RWPE1 (cell line): Measurements from ENCODE around the gene DNMT3A.

ENCODE experiments used
- CTCF ChIA-PET: fragments of 350-600 bp; sonication (Branson Sonifier 250); formaldehyde crosslinking; extraction: SDS; loops from one replicate; lab custom pipeline; 2021; lab: Yijun Ruan, JAX
- POLR2A ChIA-PET: fragments of 400-600 bp; formaldehyde crosslinking; extraction: SDS; loops from one replicate; lab custom pipeline; 2020; ENCODE audit warnings: antibody characterized with exemption; ENCODE audit not compliant: low non-redundant PET; lab: Yijun Ruan, JAX
- DNase-seq: peaks from one replicate; pipeline ENCODE4 v3.0.0; 2012; ENCODE audit warnings: low spot score
- H3K27ac ChIP-seq: fragments of 450-650 bp; 2 replicates; pipeline ENCODE4 v1.5.1; 2017
- CTCF ChIP-seq: fragments of 450-650 bp; conservative IDR thresholded peaks from 2 replicates; pipeline ENCODE4 v1.5.1; 2017; ENCODE audit warnings: low read depth, mild to moderate bottlenecking

DNMT3A gene

DNA sequence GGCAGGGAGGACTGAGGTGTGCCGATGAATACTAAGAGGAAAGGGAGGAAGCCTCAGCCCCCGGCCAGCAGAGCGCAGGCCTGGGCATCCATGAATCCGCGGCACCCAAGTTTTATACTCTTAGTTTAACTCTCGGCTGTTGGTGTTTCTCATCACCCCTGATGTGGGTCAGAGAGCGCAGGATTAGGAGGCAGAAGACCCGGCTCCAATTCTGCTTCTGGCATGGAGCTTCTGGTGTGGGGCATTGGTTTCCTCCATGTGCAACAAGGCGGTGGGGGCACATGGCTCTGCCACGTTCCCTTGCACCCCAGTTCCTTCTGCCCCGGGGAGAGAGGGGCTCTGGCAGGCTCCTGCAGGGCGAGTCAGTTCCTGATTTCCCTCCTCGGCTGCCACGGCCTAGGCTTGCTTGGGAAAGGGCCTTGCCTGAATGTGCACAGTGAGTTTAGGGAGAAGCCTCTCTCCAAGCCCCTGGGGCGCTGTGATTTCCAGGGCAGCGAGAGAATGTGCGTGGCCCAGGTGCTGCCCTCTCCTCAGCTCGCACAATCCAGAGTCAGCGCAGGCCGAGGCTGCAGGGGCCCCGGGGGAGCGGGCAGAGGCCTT, 36.2 kb upstream of the DNMT3A start:
- CTCF ChIA-PET = interaction anchor here (1.0 kb wide), 1 partner anchor 16 kb away, joined by 4 read pairs; no protein-coding TSS in a partner anchor

GRCh38 chr2:25376750-25377621, 35.3 kb upstream of the DNMT3A start:
- TF ChIP-seq CTCF = peak; percentile 96
- DNase-seq = peak; percentile 88
- POLR2A ChIA-PET = no interaction called here
- peak overlapping the region; percentile 88 for H3K27ac ChIP-seq
- CTCF ChIA-PET = interaction anchor here (0.6 to 1.6 kb wide), 12 partner anchors 9 to 808 kb away, joined by 3 to 11 read pairs (median 4); partner anchors contain the start of gene DNMT3A

More for the DNA sequence above, 36.2 kb upstream of the DNMT3A start:
- TF ChIP-seq CTCF = no peak
- DNase-seq = no peak
- POLR2A ChIA-PET = no interaction called here
- peak overlapping the region; percentile 88 for H3K27ac ChIP-seq

GRCh38 chr2:25375989-25376545, 34.3 kb upstream of the DNMT3A start:
- TF ChIP-seq CTCF = no peak
- DNase-seq = no peak
- ChIA-PET CTCF (interaction anchor here (0.5 to 1.6 kb wide), 11 partner anchors 8 to 809 kb away, joined by 3 to 11 read pairs (median 3); partner anchors contain the start of gene DNMT3A), POLR2A (no interaction called here)
- peak overlapping the region; percentile 88 for H3K27ac ChIP-seq

DNA sequence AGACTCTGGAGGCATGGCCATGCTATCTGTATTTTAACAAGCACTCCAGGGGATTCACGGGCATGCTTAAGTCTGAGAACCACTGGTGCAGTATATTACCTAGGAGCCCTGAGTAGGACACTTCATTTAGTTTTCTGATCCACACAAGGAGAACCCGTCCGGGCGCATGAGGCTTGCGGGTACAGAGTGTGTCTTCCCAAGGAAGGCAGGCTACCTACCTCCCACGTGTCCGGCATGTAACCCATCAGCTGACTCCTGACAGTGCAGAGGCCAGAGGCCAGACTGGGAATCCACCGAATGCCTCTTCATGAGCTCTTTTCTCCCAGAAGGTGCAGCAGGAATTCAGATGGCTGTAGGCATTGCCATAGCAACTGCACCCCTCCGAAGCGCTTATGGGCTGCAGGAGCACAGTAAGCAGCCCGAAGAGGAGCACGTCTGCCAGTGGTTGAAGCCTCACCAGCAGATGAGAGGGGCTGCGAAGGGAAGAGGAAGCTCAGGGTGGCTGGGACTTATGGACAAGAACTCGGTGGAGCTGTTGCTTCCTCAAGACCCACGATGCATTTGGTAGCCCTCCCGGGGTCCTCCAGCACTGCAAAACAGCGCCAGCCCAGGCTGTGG, 33.8 kb upstream of the DNMT3A start:
- DNase-seq = no peak
- H3K27ac ChIP-seq = no peak overlapping the region
- no peak for TF ChIP-seq CTCF
- ChIA-PET POLR2A (no interaction called here), CTCF (interaction anchor here (0.6 to 1.4 kb wide), 6 partner anchors 8 to 33 kb away, joined by 3 to 4 read pairs (median 3); partner anchors contain the start of gene DNMT3A)

DNA sequence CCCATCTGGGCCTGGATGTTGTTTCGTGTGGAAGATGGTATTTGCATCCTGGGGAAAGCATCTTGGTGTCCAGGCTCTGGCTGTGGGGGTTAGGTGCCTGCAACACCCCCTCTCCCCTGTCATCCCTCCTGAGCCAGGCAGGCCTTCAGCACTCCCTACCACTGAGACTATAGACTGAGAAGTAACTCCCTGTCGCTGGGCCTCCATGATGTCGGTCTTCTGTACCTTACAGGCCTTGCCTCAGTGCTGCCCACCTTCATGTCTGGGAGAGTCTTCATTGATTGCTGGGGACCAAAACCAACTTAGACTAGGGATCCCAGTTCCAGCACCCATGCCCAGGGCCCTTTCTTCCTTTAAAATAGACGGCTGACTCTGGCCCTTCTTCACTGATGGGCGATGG, 33.1 kb upstream of the DNMT3A start:
- DNase-seq = no peak
- H3K27ac ChIP-seq = no peak overlapping the region
- POLR2A ChIA-PET = no interaction called here
- CTCF ChIA-PET = interaction anchor here (0.5 kb wide), 1 partner anchor 34 kb away, joined by 3 read pairs; no protein-coding TSS in a partner anchor
- TF ChIP-seq CTCF = no peak

GRCh38 chr2:25374411-25374810, 32.7 kb upstream of the DNMT3A start:
- DNase-seq = no peak
- no peak overlapping the region for H3K27ac ChIP-seq
- ChIA-PET POLR2A (no interaction called here), CTCF (interaction anchor here (0.5 kb wide), 1 partner anchor 34 kb away, joined by 3 read pairs; no protein-coding TSS in a partner anchor)
- no peak for TF ChIP-seq CTCF
